GM18499 (cell line): Measurements from ENCODE around the gene TBX5.

Experiments
- ATAC-seq: cut with Tn5 transposase; IDR thresholded peaks from one replicate; pipeline ENCODE4 v1.9.1; 2021; ENCODE audit warnings: moderate number of reproducible peaks; ENCODE audit not compliant: insufficient read depth, unreplicated experiment

TBX5 gene

DNA sequence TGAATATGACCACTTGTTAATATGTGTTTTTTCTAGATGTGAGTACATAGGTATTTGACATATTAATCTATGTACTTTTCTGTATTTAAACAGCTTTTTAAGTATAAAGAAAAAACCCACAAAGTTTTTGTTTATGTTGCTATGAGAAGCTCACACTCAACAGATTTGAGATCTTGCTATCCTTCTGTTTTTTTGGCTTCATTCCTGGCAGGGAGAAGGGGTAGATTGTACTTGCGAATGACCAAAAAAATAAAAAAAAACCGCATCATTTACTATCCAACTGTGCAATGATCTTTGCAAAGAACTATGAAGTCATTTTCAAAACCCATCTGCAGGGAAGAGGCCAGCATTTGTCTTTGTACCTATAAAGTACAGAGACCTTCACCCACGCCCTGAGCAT is 28.4 kb upstream of the TBX5 start:
- no peak for ATAC-seq

DNA sequence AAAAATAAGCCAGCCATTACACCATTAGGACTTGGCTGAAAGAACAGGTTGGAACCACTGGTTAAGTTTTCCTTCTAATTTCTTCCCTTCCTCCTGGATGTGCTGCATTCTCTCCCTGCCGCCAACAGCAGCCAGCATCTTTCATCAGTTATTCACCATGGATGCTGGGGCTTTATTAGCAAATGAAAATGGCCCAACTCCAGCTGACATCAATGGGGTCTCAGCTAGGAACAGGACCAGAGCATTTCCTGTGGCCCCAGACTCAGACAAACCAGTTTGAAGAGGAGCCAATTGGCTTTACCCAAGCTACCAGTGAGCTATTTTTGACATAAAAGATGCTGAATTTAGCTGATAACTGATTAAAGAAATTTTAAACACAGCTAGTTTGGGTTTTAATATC is 26.0 kb upstream of the TBX5 start:
- ATAC-seq: no peak

- no peak for ATAC-seq
Observed at GRCh38 chr12:114430306-114430705, 24.4 kb upstream of the TBX5 start.

DNA sequence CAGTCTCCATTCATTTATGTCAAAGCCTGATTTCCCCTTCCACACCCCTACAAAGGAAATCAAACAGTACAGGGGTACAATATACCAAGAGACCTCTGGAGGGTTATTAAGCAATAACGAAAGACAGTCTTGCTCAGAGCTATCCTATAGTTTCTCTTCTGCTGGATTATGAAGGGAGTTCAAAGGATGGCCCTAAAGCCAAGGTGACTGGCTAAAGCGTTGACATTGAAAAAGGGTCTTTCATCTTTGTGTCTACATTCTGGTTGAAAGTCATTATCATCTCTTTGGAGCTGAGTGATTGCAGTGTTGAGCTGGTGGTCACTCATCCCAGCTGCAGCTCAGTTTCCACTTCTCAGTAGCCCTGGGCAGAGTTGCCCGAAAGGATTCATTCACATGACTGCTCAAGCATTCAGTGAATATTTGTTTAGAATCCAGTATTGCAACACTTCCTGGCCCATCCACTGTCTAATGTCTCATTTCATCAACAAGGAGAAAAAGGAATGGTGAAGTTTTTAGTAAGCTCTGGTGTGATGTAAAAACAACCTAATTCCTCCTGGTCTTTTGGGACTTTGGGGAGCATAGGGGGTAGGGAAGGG is 19.2 kb upstream of the TBX5 start:
- ATAC-seq: no peak

DNA sequence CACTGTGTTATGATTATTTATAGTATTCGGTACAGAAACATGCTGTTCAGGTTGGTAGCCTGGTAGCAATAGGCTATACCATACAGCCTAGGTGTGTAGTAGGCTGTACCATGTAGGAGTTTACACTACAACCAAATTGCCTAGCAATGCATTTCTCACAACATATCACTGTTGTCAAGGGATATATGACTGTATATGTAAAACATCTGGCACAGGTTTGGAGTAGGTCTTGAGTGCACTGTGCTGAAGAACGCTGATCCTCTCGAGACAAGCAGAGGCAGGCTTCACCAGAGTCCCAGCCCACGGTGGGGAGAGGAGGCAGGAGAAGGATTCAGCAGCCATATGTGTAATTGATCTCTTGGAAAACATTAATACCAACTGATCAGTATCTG is 15.0 kb upstream of the TBX5 start:
- no peak for ATAC-seq

- no peak for ATAC-seq
Observed at GRCh38 chr12:114420182-114420943, 14.4 kb upstream of the TBX5 start.

- no peak for ATAC-seq
Observed at GRCh38 chr12:114416028-114416427, 10.1 kb upstream of the TBX5 start.

DNA sequence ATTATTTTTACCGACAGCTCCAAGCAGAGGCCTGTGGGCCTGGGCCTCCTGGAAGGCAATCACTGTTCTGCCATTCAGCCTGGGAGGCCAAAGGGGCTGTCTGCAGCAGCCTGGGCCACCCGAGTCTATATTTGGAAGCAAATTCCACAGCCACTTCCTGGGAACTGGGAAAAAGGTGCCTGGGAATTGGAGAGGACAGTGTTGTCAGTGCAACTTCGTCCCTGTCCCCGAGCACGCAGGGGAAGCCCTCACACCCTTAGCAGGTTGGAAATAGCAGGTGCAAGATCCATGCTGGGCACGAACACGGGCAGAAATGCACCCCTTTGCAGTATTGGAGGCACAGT is 9.6 kb upstream of the TBX5 start:
- no peak for ATAC-seq

DNA sequence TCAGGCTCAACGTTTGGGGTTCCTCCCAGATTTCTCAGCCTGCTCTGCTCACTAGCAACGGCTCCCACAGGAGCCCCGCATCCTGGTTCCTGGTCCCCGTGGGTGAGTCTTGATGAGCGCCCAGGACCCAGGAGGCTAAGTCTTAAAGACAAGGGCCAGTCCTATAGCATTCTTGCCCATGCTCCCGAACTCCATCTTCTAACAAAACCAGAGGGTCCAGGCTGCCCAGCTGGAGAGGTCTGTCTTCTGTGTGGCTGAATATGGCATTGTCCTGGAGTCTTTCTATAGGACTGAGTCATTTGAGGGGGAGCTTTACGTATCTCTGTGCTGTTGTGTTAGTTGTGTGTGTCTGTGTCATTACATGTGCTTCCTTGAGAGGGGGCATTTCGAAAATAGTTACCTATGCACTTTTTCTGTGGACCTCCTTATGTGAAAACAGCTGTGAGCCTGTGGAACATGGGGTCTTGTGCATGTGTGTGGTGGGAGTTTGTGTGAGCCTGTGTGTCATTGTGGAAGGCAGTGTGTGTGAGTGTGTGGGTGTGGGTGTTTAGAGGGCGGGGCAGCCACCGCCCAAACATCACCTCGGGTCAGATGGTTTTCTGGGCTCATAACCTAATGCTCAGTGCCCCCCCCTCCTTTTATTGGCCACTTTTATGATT is 9.1 kb upstream of the TBX5 start:
- no peak for ATAC-seq

DNA sequence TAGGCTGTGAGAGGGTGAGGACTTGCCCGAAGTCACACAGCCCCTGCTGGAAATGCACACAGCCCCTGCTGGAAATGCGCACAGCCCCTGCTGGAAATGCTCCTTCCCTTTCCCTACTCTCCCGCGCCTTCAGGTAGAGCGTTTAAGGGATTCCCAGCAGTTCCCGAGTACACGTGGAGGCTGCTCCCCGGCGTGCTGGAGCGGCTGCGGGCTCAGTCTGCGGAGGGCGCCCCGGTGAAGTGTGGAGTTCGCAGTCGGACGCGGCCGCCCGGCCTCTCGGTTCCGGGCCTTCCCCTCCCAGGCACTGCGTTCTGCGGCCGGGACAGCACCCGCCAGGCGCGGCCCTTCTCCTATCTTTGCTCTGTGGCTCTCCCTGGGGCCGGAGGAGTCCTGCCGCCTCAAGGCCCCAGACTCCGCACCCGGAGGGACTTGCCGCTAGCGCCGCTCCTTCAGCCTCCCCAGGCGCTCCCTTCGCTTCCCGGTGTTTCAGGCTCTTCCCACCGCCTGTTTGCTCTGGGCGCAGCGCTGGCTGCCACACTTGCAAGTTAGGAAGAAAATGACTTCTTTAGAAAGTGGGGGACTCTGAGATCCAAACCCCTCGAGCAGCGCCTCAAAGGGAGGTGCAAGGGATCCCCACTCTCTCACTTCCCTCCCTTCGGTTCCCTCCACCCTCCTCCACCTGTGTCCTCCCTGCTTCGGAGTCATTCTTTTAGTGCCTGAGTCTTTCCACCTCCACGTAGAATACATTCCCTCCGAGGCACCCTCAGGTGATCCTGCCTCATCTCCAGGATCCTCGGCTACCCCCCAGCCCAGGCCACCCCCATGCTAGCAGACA is 8.3 kb upstream of the TBX5 start:
- no peak for ATAC-seq

- no peak for ATAC-seq
Observed at GRCh38 chr12:114412825-114413749, 7.1 kb upstream of the TBX5 start.

GRCh38 chr12:114412307-114412706 is 6.4 kb upstream of the TBX5 start:
- ATAC-seq: no peak

GRCh38 chr12:114411071-114411837 is 5.3 kb upstream of the TBX5 start:
- ATAC-seq: no peak

DNA sequence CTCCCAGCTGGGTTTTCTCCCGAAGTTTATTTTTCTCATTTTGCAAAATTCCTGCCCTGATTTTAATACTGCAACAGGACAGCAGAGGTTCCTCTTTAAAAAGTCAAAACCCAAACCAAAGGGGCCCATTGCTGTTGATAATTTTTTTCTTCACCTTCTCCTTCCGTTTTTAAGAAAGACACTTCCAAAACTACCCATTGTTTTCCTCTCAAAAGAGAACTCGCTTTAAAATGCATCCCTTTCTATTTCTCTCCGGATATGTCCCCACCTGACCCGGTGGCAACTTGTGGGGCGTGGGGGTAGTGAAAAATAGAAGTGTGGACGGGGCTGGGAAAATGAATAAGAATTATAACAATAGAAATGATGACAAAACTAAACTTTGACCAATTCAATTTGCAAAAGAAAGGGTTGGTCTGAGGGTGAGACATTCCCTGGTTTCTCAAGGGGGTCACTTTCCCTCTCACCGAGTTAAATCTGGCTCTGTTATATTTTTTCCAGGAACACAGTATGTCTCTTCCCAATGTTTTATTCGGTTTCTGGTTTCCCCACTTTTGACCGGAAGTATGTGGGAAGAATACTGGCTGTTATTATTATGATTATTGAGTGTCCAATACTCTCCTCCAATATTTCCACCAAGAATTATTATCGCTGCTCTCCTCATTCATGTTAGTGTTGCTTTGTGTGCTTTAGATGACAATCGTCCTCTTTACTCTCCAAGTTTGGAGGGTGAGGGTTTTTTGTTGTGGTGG is 4.1 kb upstream of the TBX5 start:
- no peak for ATAC-seq

DNA sequence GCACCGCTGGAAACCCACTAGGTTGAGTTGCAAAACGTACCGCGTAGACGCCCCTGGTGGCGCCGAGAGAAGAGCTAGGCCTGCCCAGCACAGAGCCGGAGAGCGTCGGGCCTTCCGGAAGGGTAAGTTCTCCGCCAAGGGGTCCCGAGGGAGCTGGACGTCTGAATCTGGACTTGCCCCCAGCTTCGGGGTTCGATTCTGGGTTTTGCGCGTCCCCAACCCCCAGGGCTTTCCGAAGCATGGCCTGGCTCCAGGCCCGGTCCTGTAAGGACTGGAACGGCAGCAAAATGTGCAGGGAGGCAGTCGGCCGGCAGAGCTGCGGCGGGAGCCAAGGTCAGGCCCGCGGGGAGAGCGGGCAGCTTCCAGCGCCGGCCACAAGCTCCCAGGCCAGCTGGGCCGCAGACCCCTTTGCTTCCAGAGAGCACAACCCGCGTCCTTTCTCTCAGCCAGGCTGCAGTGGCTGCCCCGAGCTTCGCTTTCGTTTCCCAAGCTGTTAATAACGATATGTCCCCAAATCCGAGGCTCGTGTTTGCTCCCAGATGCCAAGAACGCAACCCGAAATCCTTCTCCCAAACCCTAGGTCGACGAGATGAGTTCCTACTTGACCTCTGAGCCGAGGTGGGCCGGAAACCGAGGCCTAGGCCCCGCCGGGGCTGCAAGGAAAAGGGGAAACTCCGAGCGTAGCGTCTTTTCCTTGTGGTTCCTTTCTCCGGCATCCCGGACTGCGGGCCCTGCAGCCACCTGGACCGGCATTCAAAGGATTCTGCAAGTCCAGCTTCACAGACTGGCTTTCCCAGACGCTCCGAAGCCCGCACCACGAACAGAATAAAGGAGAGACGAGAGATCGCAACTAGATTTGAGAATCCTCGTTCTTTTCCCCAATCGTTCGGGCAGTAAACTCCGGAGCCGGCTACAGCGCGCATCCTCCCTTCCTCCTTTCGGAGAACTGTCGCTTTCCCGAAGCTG is 3.2 kb upstream of the TBX5 start:
- no peak for ATAC-seq

DNA sequence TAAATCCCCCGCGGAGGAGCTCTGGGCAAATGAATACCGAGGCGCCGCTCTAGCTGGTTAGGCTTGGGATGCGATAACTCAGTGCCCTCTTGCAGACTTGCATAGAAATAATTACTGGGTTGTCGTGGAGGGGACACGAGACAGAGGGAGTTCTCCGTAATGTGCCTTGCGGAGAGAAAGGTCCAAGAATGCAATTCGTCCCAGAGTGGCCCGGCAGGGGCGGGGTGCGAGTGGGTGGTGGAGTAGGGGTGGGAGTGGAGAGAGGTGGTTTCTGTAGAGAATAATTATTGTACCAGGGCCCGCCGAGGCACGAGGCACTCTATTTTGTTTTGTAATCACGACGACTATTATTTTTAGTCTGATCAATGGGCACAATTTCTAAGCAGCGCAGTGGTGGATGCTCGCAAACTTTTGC is 2.5 kb upstream of the TBX5 start:
- no peak for ATAC-seq

DNA sequence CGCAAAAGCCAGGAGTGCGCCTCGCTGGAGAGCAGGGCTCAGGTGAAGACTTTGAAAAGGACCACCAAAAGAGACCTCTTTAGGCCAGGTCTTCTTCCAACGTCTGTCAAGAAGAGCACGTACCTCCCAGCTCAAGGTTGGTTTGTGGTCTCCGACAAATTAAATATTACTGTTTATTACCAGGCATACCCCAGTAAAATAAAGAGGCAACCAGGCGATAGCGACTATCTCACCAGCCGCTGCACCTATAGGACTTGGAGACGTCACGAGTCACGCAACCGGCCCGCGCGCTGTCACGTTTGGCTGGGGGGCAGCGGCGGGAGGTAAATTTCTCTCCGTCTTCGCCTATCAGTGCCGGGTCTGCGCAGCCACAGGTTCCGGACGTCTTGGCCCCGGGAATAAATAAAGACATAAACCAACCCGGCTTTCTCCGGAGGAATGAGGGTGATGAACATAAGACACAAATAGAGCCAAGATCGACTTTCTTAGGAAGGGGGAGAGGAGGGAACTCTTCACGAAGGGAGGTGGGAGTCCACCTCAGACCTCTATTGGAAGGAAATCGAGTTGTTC is 2.0 kb upstream of the TBX5 start:
- no peak for ATAC-seq
